Measurements from ENCODE around the gene HCK.
A peak's percentile ranks its signal among the peaks of the same experiment; 100 is the strongest.

Gene HCK

GRCh38 chr20:32063695-32064094 lies 11.7 kb downstream of the HCK start:
- no peak for DNase-seq

GRCh38 chr20:32064667-32065066 lies 12.6 kb downstream of the HCK start:
- DNase-seq = no peak

GRCh38 chr20:32067234-32067821 lies 15.3 kb downstream of the HCK start:
- DNase-seq = peak; percentile 97

GRCh38 chr20:32068174-32068573 lies 16.1 kb downstream of the HCK start:
- DNase-seq = no peak

GRCh38 chr20:32069711-32070110 lies 17.7 kb downstream of the HCK start:
- DNase-seq = no peak

GRCh38 chr20:32070282-32070681 lies 18.2 kb downstream of the HCK start:
- DNase-seq = no peak

GRCh38 chr20:32070690-32071213 lies 18.7 kb downstream of the HCK start:
- DNase-seq = no peak

- DNase-seq = no peak
These were observed 19.5 kb downstream of the HCK start for GRCh38 chr20:32071395-32072167.

GRCh38 chr20:32072168-32072750 lies 20.2 kb downstream of the HCK start:
- DNase-seq = peak; percentile 54

GRCh38 chr20:32075534-32075933 lies 23.5 kb downstream of the HCK start:
- DNase-seq = no peak

GRCh38 chr20:32077190-32077589 lies 25.1 kb downstream of the HCK start:
- DNase-seq = no peak

GRCh38 chr20:32078322-32078721 lies 26.3 kb downstream of the HCK start:
- DNase-seq = no peak

GRCh38 chr20:32078791-32079190 lies 26.7 kb downstream of the HCK start:
- DNase-seq = no peak

- DNase-seq = no peak
These were observed 27.6 kb downstream of the HCK start for GRCh38 chr20:32079655-32080109.

GRCh38 chr20:32080783-32081182 lies 28.7 kb downstream of the HCK start:
- no peak for DNase-seq

- DNase-seq = no peak
These were observed 31.4 kb downstream of the HCK start for GRCh38 chr20:32083469-32083868.

- DNase-seq = no peak
These were observed 35.0 kb downstream of the HCK start for GRCh38 chr20:32087070-32087469.

- no peak for DNase-seq
These were observed 36.7 kb downstream of the HCK start for GRCh38 chr20:32088759-32089158.

GRCh38 chr20:32089637-32090362 lies 37.8 kb downstream of the HCK start:
- no peak for DNase-seq

GRCh38 chr20:32091888-32092346 lies 39.9 kb downstream of the HCK start:
- DNase-seq = peak; percentile 69

GRCh38 chr20:32098786-32099185 lies 46.7 kb downstream of the HCK start:
- DNase-seq = no peak

GRCh38 chr20:32108814-32109391 lies 56.9 kb downstream of the HCK start:
- DNase-seq = no peak
